Liver (tissue), 9 donors: Measurements from ENCODE around the gene MCCC1. TPM values are rescaled to one million over a fixed set of nuclear protein-coding genes. Genes with fewer than 3 reads are reported as not detected.

Experiments
- DNase-seq: peaks from one replicate; pipeline ENCODE4 v3.0.0-alpha.2; 2017; ENCODE audit warnings: low spot score
- H3K27ac ChIP-seq, 2 donors: one replicate each; pipeline ENCODE4 v1.7.0; 2013; ENCODE audit warnings: inconsistent platforms in 2 of 2, low read length in 2 of 2, control low read depth in 1 of 2, low read depth in 1 of 2, mild to moderate bottlenecking in 1 of 2
- H3K27me3 ChIP-seq, 4 donors: one replicate each; pipeline versions ENCODE4 v1.6.1 to v1.7.0; 2013; ENCODE audit warnings: low read length in 3 of 4, inconsistent platforms in 1 of 4, mild to moderate bottlenecking in 1 of 4, moderate library complexity in 1 of 4; ENCODE audit not compliant: control insufficient read depth in 4 of 4, insufficient read depth in 4 of 4
- H3K36me3 ChIP-seq, 4 donors: one replicate each; pipeline versions ENCODE4 v1.6.1 to v1.7.0; 2013; ENCODE audit warnings: low read length in 3 of 4, mild to moderate bottlenecking in 3 of 4, low read depth in 1 of 4, moderate library complexity in 1 of 4; ENCODE audit not compliant: control insufficient read depth in 4 of 4, insufficient read depth in 3 of 4
- H3K4me1 ChIP-seq, 4 donors: one replicate each; pipeline versions ENCODE4 v1.6.1 to v1.7.0; 2013; ENCODE audit warnings: low read length in 3 of 4, mild to moderate bottlenecking in 3 of 4, moderate library complexity in 1 of 4; ENCODE audit not compliant: control insufficient read depth in 4 of 4, insufficient read depth in 4 of 4
- H3K4me3 ChIP-seq, 3 donors: one replicate each; pipeline versions ENCODE4 v1.6.1 to v1.7.0; 2013; ENCODE audit warnings: low read length in 3 of 3, control low read depth in 1 of 3, low read depth in 1 of 3, mild to moderate bottlenecking in 1 of 3
- H3K9ac ChIP-seq, 2 donors: one replicate each; pipeline ENCODE4 v1.7.0; 2013; ENCODE audit warnings: low read length in 2 of 2, mild to moderate bottlenecking in 2 of 2, moderate library complexity in 2 of 2, control low read depth in 1 of 2, low read depth in 1 of 2
- H3K9me3 ChIP-seq, 4 donors: one replicate each; pipeline versions ENCODE4 v1.6.1 to v1.7.0; 2013; ENCODE audit warnings: low read length in 3 of 4; ENCODE audit not compliant: control insufficient read depth in 4 of 4
- EGR1 ChIP-seq, 2 donors: IDR thresholded peaks; 2 replicates each; pipeline ENCODE4 v1.6.1; 2016 to 2018; ENCODE audit warnings: antibody characterized with exemption in 2 of 2, low read depth in 2 of 2
- FOXA1 ChIP-seq: IDR thresholded peaks from 2 replicates; pipeline ENCODE4 v1.6.1; 2016; ENCODE audit warnings: antibody characterized with exemption
- FOXA2 ChIP-seq: IDR thresholded peaks from 2 replicates; pipeline ENCODE4 v1.6.1; 2016; ENCODE audit warnings: antibody characterized with exemption
- GABPA ChIP-seq, 2 donors: IDR thresholded peaks in 1 of 2; conservative IDR thresholded peaks in 1 of 2; 2 replicates each; pipeline ENCODE4 v1.6.1; 2016; ENCODE audit warnings: antibody characterized with exemption in 2 of 2, mild to moderate bottlenecking in 1 of 2, moderate library complexity in 1 of 2
- HNF4A ChIP-seq, 2 donors: conservative IDR thresholded peaks; 2 replicates each; pipeline ENCODE4 v1.6.1; 2016; ENCODE audit warnings: antibody characterized with exemption in 2 of 2, mild to moderate bottlenecking in 2 of 2
- HNF4G ChIP-seq: IDR thresholded peaks from 2 replicates; pipeline ENCODE4 v1.6.1; 2016; ENCODE audit warnings: antibody characterized with exemption
- JUND ChIP-seq, 2 donors: IDR thresholded peaks; 2 replicates each; pipeline ENCODE4 v1.6.1; 2016; ENCODE audit warnings: antibody characterized with exemption in 2 of 2
- NR2F2 ChIP-seq: IDR thresholded peaks from 2 replicates; pipeline ENCODE4 v1.6.1; 2016; ENCODE audit warnings: antibody characterized with exemption
- RAD21 ChIP-seq, 2 donors: IDR thresholded peaks; 2 replicates each; pipeline ENCODE4 v1.6.1; 2016; ENCODE audit warnings: antibody characterized with exemption in 2 of 2, mild to moderate bottlenecking in 2 of 2
- RXRA ChIP-seq, 2 donors: IDR thresholded peaks; 2 replicates each; pipeline ENCODE4 v1.6.1; 2017 to 2018; ENCODE audit warnings: antibody characterized with exemption in 2 of 2, mild to moderate bottlenecking in 1 of 2
- SP1 ChIP-seq: IDR thresholded peaks from 2 replicates; pipeline ENCODE4 v1.6.1; 2018; ENCODE audit warnings: antibody characterized with exemption, mild to moderate bottlenecking
- TAF1 ChIP-seq: conservative IDR thresholded peaks from 2 replicates; pipeline ENCODE4 v1.6.1; 2016; ENCODE audit warnings: antibody characterized with exemption, mild to moderate bottlenecking
- YY1 ChIP-seq: IDR thresholded peaks from 2 replicates; pipeline ENCODE4 v1.6.1; 2016; ENCODE audit warnings: antibody characterized with exemption, mild to moderate bottlenecking
- WGBS: extraction: QIAGEN DNeasy Blood & Tissue Kit; methylation state at CpG from one replicate; pipeline ENCODE4 v1.1.7; 2013; 5-methylcytosine and 5-hydroxymethylcytosine counted together
- polyA plus RNA-seq, 2 donors: library from polyadenylated mRNA; stranded (reverse) in 1 of 2; unstranded in 1 of 2; fragments of 200-250 nt in 1 of 2; fragments of >200 nt in 1 of 2; fragmentation: Nextera tagmentation in 1 of 2; extraction: Ambion mirVana in 1 of 2; gene quantifications; one replicate each; pipeline versions ENCODE4 v1.2.1 to v1.2.3, GENCODE V29; 2013 to 2015
- total RNA-seq, 2 donors: library from RNA; depleted of rRNA; stranded (reverse); fragments of >200 nt; gene quantifications; one replicate each; pipeline ENCODE4 v1.2.3, GENCODE V29; 2014
- TF ChIP-seq, protein P1 (sequence below): fragments of 150-350 bp; IDR thresholded peaks from 2 replicates; pipeline ENCODE4 v1.5.1; 2017; ENCODE audit warnings: improper control_type of control experiment, low read depth, low read length; ENCODE audit not compliant: missing input control
- TF ChIP-seq, protein P2 (sequence below): IDR thresholded peaks from 2 replicates; pipeline ENCODE4 v1.6.1; 2016; ENCODE audit warnings: antibody characterized with exemption
- TF ChIP-seq, protein P3 (sequence below): IDR thresholded peaks from 2 replicates; pipeline ENCODE4 v1.6.1; 2016; ENCODE audit warnings: antibody characterized with exemption, mild to moderate bottlenecking
- TF ChIP-seq, protein P4 (sequence below): IDR thresholded peaks from 2 replicates; pipeline ENCODE4 v1.6.1; 2016; ENCODE audit warnings: antibody characterized with exemption
- TF ChIP-seq, protein P5 (sequence below): IDR thresholded peaks from 2 replicates; pipeline ENCODE4 v1.6.1; 2016; ENCODE audit warnings: antibody characterized with exemption
- donor health status: healthy.
- donor health status: healthy.
- donor health status: healthy.
- donor health status: healthy.
- donor health status: healthy.

Gene MCCC1
- total and polyA plus RNA-seq, 4 donors = 23.4 to 40.0 (median 34.5) TPM

DNA sequence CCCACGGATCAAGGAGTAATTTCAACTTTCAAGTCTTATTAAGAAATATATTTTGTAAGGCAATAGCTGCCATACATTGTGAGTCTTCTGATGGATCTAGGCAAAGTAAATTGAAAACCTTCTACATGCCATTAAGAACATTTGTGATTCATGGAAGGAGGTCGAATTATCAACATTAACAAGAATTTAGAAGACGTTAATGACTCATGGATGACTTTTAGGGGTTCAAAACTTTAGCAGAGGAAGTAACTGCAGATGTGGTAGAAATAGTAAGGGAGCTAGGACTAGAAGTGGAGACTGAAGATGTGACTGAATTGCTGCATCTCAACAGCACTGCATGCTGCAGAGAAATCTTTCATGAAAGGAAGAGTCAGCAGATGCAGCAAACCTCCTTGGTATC is 70.9 kb downstream of the MCCC1 start:
- TF ChIP-seq RXRA (IDR thresholded peaks at IDR 0.05) (no peak), FOXA1 (no peak), EGR1 (IDR thresholded peaks at IDR 0.05; ENCODE audit: low read depth in 2 of 2) (no peak), HNF4G (no peak), SP1 (no peak), GABPA (IDR thresholded peaks at IDR 0.05 in 1 of 2, conservative IDR thresholded peaks at IDR 0.05 in 1 of 2) (no peak), HNF4A (conservative IDR thresholded peaks at IDR 0.05) (no peak), YY1 (no peak), TAF1 (no peak), RAD21 (IDR thresholded peaks at IDR 0.05) (no peak), JUND (IDR thresholded peaks at IDR 0.05) (no peak), FOXA2 (no peak), NR2F2 (no peak)
- TF ChIP-seq, protein P1, sequence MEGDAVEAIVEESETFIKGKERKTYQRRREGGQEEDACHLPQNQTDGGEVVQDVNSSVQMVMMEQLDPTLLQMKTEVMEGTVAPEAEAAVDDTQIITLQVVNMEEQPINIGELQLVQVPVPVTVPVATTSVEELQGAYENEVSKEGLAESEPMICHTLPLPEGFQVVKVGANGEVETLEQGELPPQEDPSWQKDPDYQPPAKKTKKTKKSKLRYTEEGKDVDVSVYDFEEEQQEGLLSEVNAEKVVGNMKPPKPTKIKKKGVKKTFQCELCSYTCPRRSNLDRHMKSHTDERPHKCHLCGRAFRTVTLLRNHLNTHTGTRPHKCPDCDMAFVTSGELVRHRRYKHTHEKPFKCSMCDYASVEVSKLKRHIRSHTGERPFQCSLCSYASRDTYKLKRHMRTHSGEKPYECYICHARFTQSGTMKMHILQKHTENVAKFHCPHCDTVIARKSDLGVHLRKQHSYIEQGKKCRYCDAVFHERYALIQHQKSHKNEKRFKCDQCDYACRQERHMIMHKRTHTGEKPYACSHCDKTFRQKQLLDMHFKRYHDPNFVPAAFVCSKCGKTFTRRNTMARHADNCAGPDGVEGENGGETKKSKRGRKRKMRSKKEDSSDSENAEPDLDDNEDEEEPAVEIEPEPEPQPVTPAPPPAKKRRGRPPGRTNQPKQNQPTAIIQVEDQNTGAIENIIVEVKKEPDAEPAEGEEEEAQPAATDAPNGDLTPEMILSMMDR = no peak
- TF ChIP-seq, protein P2, sequence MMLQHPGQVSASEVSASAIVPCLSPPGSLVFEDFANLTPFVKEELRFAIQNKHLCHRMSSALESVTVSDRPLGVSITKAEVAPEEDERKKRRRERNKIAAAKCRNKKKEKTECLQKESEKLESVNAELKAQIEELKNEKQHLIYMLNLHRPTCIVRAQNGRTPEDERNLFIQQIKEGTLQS = no peak
- TF ChIP-seq, protein P3, sequence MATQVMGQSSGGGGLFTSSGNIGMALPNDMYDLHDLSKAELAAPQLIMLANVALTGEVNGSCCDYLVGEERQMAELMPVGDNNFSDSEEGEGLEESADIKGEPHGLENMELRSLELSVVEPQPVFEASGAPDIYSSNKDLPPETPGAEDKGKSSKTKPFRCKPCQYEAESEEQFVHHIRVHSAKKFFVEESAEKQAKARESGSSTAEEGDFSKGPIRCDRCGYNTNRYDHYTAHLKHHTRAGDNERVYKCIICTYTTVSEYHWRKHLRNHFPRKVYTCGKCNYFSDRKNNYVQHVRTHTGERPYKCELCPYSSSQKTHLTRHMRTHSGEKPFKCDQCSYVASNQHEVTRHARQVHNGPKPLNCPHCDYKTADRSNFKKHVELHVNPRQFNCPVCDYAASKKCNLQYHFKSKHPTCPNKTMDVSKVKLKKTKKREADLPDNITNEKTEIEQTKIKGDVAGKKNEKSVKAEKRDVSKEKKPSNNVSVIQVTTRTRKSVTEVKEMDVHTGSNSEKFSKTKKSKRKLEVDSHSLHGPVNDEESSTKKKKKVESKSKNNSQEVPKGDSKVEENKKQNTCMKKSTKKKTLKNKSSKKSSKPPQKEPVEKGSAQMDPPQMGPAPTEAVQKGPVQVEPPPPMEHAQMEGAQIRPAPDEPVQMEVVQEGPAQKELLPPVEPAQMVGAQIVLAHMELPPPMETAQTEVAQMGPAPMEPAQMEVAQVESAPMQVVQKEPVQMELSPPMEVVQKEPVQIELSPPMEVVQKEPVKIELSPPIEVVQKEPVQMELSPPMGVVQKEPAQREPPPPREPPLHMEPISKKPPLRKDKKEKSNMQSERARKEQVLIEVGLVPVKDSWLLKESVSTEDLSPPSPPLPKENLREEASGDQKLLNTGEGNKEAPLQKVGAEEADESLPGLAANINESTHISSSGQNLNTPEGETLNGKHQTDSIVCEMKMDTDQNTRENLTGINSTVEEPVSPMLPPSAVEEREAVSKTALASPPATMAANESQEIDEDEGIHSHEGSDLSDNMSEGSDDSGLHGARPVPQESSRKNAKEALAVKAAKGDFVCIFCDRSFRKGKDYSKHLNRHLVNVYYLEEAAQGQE = no peak
- TF ChIP-seq, protein P4, sequence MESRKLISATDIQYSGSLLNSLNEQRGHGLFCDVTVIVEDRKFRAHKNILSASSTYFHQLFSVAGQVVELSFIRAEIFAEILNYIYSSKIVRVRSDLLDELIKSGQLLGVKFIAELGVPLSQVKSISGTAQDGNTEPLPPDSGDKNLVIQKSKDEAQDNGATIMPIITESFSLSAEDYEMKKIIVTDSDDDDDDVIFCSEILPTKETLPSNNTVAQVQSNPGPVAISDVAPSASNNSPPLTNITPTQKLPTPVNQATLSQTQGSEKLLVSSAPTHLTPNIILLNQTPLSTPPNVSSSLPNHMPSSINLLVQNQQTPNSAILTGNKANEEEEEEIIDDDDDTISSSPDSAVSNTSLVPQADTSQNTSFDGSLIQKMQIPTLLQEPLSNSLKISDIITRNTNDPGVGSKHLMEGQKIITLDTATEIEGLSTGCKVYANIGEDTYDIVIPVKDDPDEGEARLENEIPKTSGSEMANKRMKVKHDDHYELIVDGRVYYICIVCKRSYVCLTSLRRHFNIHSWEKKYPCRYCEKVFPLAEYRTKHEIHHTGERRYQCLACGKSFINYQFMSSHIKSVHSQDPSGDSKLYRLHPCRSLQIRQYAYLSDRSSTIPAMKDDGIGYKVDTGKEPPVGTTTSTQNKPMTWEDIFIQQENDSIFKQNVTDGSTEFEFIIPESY = no peak
- TF ChIP-seq, protein P5, sequence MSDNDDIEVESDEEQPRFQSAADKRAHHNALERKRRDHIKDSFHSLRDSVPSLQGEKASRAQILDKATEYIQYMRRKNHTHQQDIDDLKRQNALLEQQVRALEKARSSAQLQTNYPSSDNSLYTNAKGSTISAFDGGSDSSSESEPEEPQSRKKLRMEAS = no peak
- Histone ChIP-seq H3K36me3 (peaks cover 0 to 17% (median 11%) of the 10 kb centered on the region in 4 donors), H3K27ac (no peak overlapping the region), H3K4me1 (peaks cover 0 to 11% (median 7%) of the 10 kb centered on the region in 4 donors), H3K9ac (no peak overlapping the region), H3K27me3 (no peaks in the 10 kb centered on the region), H3K9me3 (no peaks in the 10 kb centered on the region), H3K4me3 (no peak overlapping the region)
- no peak for DNase-seq
- WGBS = 83% methylated on average over 3 of the region's 3 CpGs
